HEK293 (cell line): ENCODE measurements around the gene TCEANC2.

Experiments
- CTCF ChIA-PET: fragments of 350-600 bp; formaldehyde crosslinking; extraction: SDS; loops from one replicate; lab custom pipeline; 2021; ENCODE audit warnings: antibody characterized with exemption; lab: Yijun Ruan, JAX
- POLR2A ChIA-PET: fragments of 300-600 bp; formaldehyde crosslinking; extraction: SDS; loops from one replicate; lab custom pipeline; 2020; ENCODE audit warnings: antibody characterized with exemption, inconsistent platforms; lab: Yijun Ruan, JAX
- H3K27ac ChIP-seq: fragments of 200-500 bp; sonication (Bioruptor generic); 2 replicates; pipeline ENCODE4 v1.5.1; 2014; ENCODE audit warnings: low read depth, low read length, control low read depth, inconsistent platforms; ENCODE audit errors: extremely low read depth
- H3K36me3 ChIP-seq, 2 experiments: fragments of 200-500 bp in 1 of 2; sonication (Bioruptor generic) in 1 of 2; 1 replicate in 1 of 2; 2 replicates in 1 of 2; pipeline ENCODE4 v1.5.1; 2014 to 2017; ENCODE audit warnings: inconsistent platforms in 2 of 2, low read length in 2 of 2; ENCODE audit not compliant: control insufficient read depth in 2 of 2, insufficient read depth in 1 of 2
- H3K4me1 ChIP-seq: fragments of 200-500 bp; sonication (Bioruptor generic); 2 replicates; pipeline ENCODE4 v1.5.1; 2014; ENCODE audit warnings: mild to moderate bottlenecking, low read length, inconsistent platforms; ENCODE audit not compliant: control insufficient read depth, insufficient read depth
- H3K4me3 ChIP-seq: 2 replicates; pipeline ENCODE4 v1.5.1; 2011; ENCODE audit warnings: low read depth, mild to moderate bottlenecking, control low read depth, low read length, moderate library complexity
- H3K9me3 ChIP-seq: fragments of 200-500 bp; sonication (Bioruptor generic); 2 replicates; pipeline ENCODE4 v1.5.1; 2014; ENCODE audit warnings: low read depth, low read length, inconsistent platforms; ENCODE audit not compliant: control insufficient read depth, insufficient read depth
- EGR2 ChIP-seq: fragments of 450-650 bp; formaldehyde crosslinking; IDR thresholded peaks from 2 replicates; pipeline ENCODE4 v1.5.1; 2016; ENCODE audit warnings: low read depth, missing biosample characterization, missing genetic modification characterization
- YY2 ChIP-seq: fragments of 450-650 bp; formaldehyde crosslinking; IDR thresholded peaks from 2 replicates; pipeline ENCODE4 v1.5.1; 2016; ENCODE audit warnings: missing biosample characterization, missing genetic modification characterization
- ZNF155 ChIP-seq: fragments of 450-650 bp; formaldehyde crosslinking; IDR thresholded peaks from 2 replicates; pipeline ENCODE4 v1.5.1; 2016; ENCODE audit warnings: missing biosample characterization, missing genetic modification characterization
- ZNF214 ChIP-seq: fragments of 450-650 bp; formaldehyde crosslinking; IDR thresholded peaks from 2 replicates; pipeline ENCODE4 v1.5.1; 2017; ENCODE audit warnings: missing biosample characterization, mild to moderate bottlenecking, missing genetic modification characterization, borderline replicate concordance
- ZNF335 ChIP-seq: fragments of 450-650 bp; formaldehyde crosslinking; conservative IDR thresholded peaks from 2 replicates; pipeline ENCODE4 v1.5.1; 2016; ENCODE audit warnings: missing biosample characterization, missing genetic modification characterization
- ZNF350 ChIP-seq: fragments of 450-650 bp; formaldehyde crosslinking; IDR thresholded peaks from 2 replicates; pipeline ENCODE4 v1.5.0; 2017; ENCODE audit warnings: missing biosample characterization, mild to moderate bottlenecking, missing genetic modification characterization
- ZNF416 ChIP-seq: fragments of 450-650 bp; formaldehyde crosslinking; IDR thresholded peaks from 2 replicates; pipeline ENCODE4 v1.5.1; 2016; ENCODE audit warnings: missing biosample characterization, missing genetic modification characterization
- ZNF433 ChIP-seq: fragments of 450-650 bp; formaldehyde crosslinking; IDR thresholded peaks from 2 replicates; pipeline ENCODE4 v1.5.1; 2016; ENCODE audit warnings: missing biosample characterization, missing genetic modification characterization, low read depth
- ZNF571 ChIP-seq: fragments of 450-650 bp; formaldehyde crosslinking; IDR thresholded peaks from 2 replicates; pipeline ENCODE4 v1.5.0; 2017; ENCODE audit warnings: missing biosample characterization, missing genetic modification characterization
- ZNF600 ChIP-seq: fragments of 450-650 bp; formaldehyde crosslinking; IDR thresholded peaks from 2 replicates; pipeline ENCODE4 v1.5.1; 2016; ENCODE audit warnings: missing biosample characterization, missing genetic modification characterization
- ZNF654 ChIP-seq: fragments of 450-650 bp; formaldehyde crosslinking; IDR thresholded peaks from 2 replicates; pipeline ENCODE4 v1.5.1; 2016; ENCODE audit warnings: low read depth, missing biosample characterization, missing genetic modification characterization
- ZNF677 ChIP-seq: fragments of 450-650 bp; IDR thresholded peaks from 2 replicates; pipeline ENCODE4 v1.5.0; 2018; ENCODE audit warnings: missing biosample characterization, mild to moderate bottlenecking, missing genetic modification characterization, moderate library complexity
- ZNF791 ChIP-seq: fragments of 450-650 bp; formaldehyde crosslinking; IDR thresholded peaks from 2 replicates; pipeline ENCODE4 v1.5.1; 2016; ENCODE audit warnings: missing biosample characterization, missing genetic modification characterization
- ZNF843 ChIP-seq: fragments of 450-650 bp; formaldehyde crosslinking; IDR thresholded peaks from 2 replicates; pipeline ENCODE4 v1.5.1; 2016; ENCODE audit warnings: missing biosample characterization, missing genetic modification characterization
- ZSCAN23 ChIP-seq: fragments of 450-650 bp; formaldehyde crosslinking; IDR thresholded peaks from 2 replicates; pipeline ENCODE4 v1.5.1; 2016; ENCODE audit warnings: missing biosample characterization, missing genetic modification characterization
- TF ChIP-seq, protein P1 (sequence below): fragments of 450-650 bp; formaldehyde crosslinking; IDR thresholded peaks from 2 replicates; pipeline ENCODE4 v1.5.1; 2017; ENCODE audit warnings: missing biosample characterization, missing genetic modification characterization
- TF ChIP-seq, protein P2 (sequence below): fragments of 450-650 bp; formaldehyde crosslinking; optimal IDR thresholded peaks from 2 replicates; pipeline ENCODE3; 2016; ENCODE audit warnings: missing biosample characterization, mild to moderate bottlenecking, missing genetic modification characterization
- TF ChIP-seq, protein P3 (sequence below): fragments of 450-650 bp; IDR thresholded peaks from 2 replicates; pipeline ENCODE4 v1.5.1; 2018; ENCODE audit warnings: missing biosample characterization, missing genetic modification characterization
- TF ChIP-seq, protein P4 (sequence below): fragments of 450-650 bp; formaldehyde crosslinking; IDR thresholded peaks from 2 replicates; pipeline ENCODE4 v1.5.1; 2016; ENCODE audit warnings: missing biosample characterization, missing genetic modification characterization

TCEANC2 gene

DNA sequence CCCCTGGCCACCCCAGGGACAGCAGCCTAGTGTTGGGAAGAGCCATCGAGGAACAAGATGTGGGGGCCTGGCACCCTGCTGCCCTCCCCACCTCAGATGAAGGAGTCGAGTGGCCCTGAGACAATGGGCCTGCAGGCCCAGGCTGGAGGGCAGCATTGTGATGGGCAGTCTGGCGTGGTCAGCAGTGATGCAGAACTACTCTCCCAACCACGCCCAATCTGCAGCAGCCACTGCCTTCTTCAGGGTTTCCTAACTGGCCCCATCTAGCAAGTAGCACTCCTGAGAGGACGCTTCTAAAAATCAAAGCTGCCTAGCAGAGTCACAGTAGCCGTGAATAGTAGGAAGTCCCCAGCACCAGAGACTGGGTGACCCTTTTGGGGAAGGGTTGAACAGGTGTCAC, 80.9 kb downstream of the TCEANC2 start (continued):
- TF ChIP-seq ZNF350 (tag by site-specific recombination), result no peak
- TF ChIP-seq EGR2 (tag by site-specific recombination), result no peak
- no peak for TF ChIP-seq ZNF843 (tag by site-specific recombination)

DNA sequence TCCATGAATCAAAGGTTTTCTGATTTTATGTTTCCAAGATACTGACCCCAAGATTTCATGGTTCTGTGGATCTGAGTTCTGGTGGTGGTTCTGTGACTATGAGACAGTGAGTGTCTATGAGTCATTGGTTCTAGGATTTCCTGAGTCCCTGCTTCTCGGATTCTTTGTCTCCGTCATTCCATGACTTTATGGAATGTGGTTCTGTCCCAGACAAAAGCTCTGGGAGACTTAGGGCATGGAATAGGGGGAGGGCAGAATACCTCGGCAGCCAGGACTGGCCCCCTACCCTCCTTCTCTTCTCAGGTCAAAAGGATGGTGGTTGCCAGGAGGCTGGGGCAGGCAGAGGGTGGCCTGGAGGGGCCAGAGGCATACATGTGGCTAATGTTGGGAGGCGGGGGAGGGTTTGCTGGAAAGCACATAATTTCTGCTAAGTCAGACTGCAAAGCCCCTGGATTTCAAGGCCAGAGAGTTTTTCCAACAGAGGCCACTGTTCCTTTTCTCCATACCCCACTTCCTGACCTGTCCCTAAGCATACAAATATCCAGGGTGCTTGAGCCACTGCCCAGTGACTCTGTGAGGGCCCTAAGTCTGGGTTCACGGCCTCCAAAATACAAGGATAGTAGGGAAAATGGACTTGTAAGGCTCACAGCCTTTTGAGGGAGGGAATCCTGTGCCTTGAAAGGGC, 82.2 kb downstream of the TCEANC2 start:
- CTCF ChIA-PET, result interaction anchor here (0.7 to 1.2 kb wide), 2 partner anchors 9 to 54 kb away, joined by 3 to 4 read pairs; no protein-coding TSS in a partner anchor
- Histone ChIP-seq H3K36me3 (no peaks in the 10 kb centered on the region), H3K9me3 (no peaks in the 10 kb centered on the region), H3K4me1 (no peaks in the 10 kb centered on the region; the same call in 1 of the 2 replicates), H3K4me3 (no peak overlapping the region), H3K27ac (no peak overlapping the region)
- TF ChIP-seq, protein P1, sequence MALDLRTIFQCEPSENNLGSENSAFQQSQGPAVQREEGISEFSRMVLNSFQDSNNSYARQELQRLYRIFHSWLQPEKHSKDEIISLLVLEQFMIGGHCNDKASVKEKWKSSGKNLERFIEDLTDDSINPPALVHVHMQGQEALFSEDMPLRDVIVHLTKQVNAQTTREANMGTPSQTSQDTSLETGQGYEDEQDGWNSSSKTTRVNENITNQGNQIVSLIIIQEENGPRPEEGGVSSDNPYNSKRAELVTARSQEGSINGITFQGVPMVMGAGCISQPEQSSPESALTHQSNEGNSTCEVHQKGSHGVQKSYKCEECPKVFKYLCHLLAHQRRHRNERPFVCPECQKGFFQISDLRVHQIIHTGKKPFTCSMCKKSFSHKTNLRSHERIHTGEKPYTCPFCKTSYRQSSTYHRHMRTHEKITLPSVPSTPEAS, result no peak
- TF ChIP-seq YY2 (tag by site-specific recombination), result no peak
- no peak for TF ChIP-seq ZNF600 (tag by site-specific recombination)
- TF ChIP-seq ZNF677 (tag by site-specific recombination), result no peak
- TF ChIP-seq, protein P2, sequence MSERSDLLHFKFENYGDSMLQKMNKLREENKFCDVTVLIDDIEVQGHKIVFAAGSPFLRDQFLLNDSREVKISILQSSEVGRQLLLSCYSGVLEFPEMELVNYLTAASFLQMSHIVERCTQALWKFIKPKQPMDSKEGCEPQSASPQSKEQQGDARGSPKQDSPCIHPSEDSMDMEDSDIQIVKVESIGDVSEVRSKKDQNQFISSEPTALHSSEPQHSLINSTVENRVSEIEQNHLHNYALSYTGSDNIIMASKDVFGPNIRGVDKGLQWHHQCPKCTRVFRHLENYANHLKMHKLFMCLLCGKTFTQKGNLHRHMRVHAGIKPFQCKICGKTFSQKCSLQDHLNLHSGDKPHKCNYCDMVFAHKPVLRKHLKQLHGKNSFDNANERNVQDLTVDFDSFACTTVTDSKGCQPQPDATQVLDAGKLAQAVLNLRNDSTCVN (tag by site-specific recombination), result no peak
- no peak for TF ChIP-seq ZNF791 (tag by site-specific recombination)
- TF ChIP-seq, protein P3, sequence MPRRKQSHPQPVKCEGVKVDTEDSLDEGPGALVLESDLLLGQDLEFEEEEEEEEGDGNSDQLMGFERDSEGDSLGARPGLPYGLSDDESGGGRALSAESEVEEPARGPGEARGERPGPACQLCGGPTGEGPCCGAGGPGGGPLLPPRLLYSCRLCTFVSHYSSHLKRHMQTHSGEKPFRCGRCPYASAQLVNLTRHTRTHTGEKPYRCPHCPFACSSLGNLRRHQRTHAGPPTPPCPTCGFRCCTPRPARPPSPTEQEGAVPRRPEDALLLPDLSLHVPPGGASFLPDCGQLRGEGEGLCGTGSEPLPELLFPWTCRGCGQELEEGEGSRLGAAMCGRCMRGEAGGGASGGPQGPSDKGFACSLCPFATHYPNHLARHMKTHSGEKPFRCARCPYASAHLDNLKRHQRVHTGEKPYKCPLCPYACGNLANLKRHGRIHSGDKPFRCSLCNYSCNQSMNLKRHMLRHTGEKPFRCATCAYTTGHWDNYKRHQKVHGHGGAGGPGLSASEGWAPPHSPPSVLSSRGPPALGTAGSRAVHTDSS (tag by site-specific recombination), result no peak
- TF ChIP-seq, protein P4, sequence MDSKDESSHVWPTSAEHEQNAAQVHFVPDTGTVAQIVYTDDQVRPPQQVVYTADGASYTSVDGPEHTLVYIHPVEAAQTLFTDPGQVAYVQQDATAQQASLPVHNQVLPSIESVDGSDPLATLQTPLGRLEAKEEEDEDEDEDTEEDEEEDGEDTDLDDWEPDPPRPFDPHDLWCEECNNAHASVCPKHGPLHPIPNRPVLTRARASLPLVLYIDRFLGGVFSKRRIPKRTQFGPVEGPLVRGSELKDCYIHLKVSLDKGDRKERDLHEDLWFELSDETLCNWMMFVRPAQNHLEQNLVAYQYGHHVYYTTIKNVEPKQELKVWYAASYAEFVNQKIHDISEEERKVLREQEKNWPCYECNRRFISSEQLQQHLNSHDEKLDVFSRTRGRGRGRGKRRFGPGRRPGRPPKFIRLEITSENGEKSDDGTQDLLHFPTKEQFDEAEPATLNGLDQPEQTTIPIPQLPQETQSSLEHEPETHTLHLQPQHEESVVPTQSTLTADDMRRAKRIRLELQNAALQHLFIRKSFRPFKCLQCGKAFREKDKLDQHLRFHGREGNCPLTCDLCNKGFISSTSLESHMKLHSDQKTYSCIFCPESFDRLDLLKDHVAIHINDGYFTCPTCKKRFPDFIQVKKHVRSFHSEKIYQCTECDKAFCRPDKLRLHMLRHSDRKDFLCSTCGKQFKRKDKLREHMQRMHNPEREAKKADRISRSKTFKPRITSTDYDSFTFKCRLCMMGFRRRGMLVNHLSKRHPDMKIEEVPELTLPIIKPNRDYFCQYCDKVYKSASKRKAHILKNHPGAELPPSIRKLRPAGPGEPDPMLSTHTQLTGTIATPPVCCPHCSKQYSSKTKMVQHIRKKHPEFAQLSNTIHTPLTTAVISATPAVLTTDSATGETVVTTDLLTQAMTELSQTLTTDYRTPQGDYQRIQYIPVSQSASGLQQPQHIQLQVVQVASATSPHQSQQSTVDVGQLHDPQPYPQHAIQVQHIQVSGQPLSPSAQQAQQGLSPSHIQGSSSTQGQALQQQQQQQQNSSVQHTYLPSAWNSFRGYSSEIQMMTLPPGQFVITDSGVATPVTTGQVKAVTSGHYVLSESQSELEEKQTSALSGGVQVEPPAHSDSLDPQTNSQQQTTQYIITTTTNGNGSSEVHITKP (tag by site-specific recombination), result no peak
- no peak for TF ChIP-seq ZNF571
- no peak for TF ChIP-seq ZNF654 (tag by site-specific recombination)
- no peak for TF ChIP-seq ZNF416 (tag by site-specific recombination)
- TF ChIP-seq ZNF433 (tag by site-specific recombination), result no peak
- TF ChIP-seq ZNF335 (tag by site-specific recombination), result no peak
- no peak for TF ChIP-seq ZNF155
- no peak for TF ChIP-seq ZSCAN23
- TF ChIP-seq ZNF214, result no peak
- POLR2A ChIA-PET, result interaction anchor here (0.6 to 0.8 kb wide), 2 partner anchors 11 to 640 kb away, joined by 3 read pairs; no protein-coding TSS in a partner anchor
